ENCODE data around the gene EPHB2.

GRCh38 chr1:22808186-22808675, 97.6 kb downstream of the EPHB2 start:
- TF ChIP-seq POLR2AphosphoS5 (IDR thresholded peaks at IDR 0.05; ENCODE audit: low read depth, low read length) (no peak), POLR2A (IDR thresholded peaks at IDR 0.05; ENCODE audit: low read depth, low read length) (no peak), TAF1 (IDR thresholded peaks at IDR 0.05; ENCODE audit: low read depth, low read length) (no peak), SPI1 (IDR thresholded peaks at IDR 0.05; ENCODE audit: low read depth, low read length) (no peak), PAX5 (IDR thresholded peaks at IDR 0.05; ENCODE audit: insufficient read depth, low read length, severe bottlenecking) (no peak), POU2F2 (IDR thresholded peaks at IDR 0.05; ENCODE audit: low read depth, low read length) (no peak)
